A673 (cell line): ENCODE results near the gene BMERB1.

Experiments
- CTCF ChIP-seq: fragments of 300-800, 200-600 bp; sonication (generic); conservative IDR thresholded peaks from 2 replicates; pipeline ENCODE4 v1.5.1; 2017; ENCODE audit warnings: low read depth, mild to moderate bottlenecking, antibody characterized with exemption, low read length, moderate library complexity, mixed read lengths
- EZH2 ChIP-seq: fragments of 200-600 bp; sonication (generic); IDR thresholded peaks from 2 replicates; pipeline ENCODE4 v1.6.1; 2017; ENCODE audit warnings: borderline replicate concordance, low read depth, mild to moderate bottlenecking, mixed read lengths, antibody characterized with exemption, low read length; ENCODE audit not compliant: poor library complexity, severe bottlenecking

DNA sequence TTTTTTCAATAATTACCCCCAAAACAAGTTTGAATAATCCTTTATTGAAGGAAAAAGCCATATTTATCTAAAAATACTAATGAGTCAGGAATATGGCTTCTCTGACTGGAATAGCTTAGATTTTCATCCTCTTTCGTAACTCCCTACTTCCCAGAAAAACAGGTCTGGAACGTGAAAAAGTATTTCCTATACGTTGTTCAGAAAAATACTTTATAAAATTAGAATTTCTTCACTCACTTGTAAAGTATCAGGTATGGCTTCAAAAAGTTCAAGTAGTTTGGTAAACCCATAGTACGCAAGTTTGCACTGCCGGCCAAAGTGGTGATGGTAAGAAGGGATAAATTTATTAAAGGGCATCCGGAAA lies 174.9 kb downstream of the BMERB1 start:
- TF ChIP-seq CTCF (no peak), EZH2 (no peak)
